ENCODE results near the gene ZNF599. TPM values are rescaled to one million over a fixed set of nuclear protein-coding genes. Genes with fewer than 3 reads are reported as not detected.
A peak's percentile ranks its signal among the peaks of the same experiment; 100 is the strongest.

The ZNF599 gene
- total and polyA plus RNA-seq, 11 donors: 2.8 to 5.6 (median 3.3) TPM

DNA sequence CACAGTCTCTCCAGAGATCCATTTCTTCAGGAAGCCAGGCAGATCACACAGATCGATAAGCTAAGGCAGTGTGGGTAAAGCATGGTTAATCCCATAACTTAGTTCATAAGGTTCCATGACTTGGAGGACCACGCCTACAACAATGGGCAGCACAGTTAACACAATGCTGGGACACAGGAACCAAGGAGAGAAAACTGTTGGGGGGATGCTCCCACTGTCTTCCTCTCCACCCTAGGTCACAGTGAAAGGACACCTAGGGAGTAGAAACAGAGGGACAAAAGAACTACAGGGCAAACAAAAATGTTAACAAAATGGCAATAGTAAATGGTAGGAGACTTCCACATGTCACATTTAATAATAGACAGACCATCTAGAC lies 59.8 kb downstream of the ZNF599 start:
- Histone ChIP-seq H3K27me3 (no peaks in the 10 kb centered on the region), H3K36me3 (no peaks in the 10 kb centered on the region), H3K4me1 (no peaks in the 10 kb centered on the region), H3K9me3 (peaks cover 0 to 23% (median 0%) of the 10 kb centered on the region in 12 donors), H3K27ac (no peak overlapping the region), H3K4me3 (no peak overlapping the region)
- DNase-seq (no peak), ATAC-seq (no peak)
- WGBS, 4 donors: 78 to 91% (median 81%) methylated on average over 2 of the region's 2 CpGs
- TF ChIP-seq, protein P1, sequence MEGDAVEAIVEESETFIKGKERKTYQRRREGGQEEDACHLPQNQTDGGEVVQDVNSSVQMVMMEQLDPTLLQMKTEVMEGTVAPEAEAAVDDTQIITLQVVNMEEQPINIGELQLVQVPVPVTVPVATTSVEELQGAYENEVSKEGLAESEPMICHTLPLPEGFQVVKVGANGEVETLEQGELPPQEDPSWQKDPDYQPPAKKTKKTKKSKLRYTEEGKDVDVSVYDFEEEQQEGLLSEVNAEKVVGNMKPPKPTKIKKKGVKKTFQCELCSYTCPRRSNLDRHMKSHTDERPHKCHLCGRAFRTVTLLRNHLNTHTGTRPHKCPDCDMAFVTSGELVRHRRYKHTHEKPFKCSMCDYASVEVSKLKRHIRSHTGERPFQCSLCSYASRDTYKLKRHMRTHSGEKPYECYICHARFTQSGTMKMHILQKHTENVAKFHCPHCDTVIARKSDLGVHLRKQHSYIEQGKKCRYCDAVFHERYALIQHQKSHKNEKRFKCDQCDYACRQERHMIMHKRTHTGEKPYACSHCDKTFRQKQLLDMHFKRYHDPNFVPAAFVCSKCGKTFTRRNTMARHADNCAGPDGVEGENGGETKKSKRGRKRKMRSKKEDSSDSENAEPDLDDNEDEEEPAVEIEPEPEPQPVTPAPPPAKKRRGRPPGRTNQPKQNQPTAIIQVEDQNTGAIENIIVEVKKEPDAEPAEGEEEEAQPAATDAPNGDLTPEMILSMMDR (IDR thresholded peaks at IDR 0.05): no peak
- TF ChIP-seq POLR2A (IDR thresholded peaks at IDR 0.05): no peak
- intact Hi-C loops (cut with DNase I): loop anchor here in 9 of 10 donors (2.0 to 10.0 kb wide), 8 partner anchors 74 to 938 kb away; no protein-coding TSS in a partner anchor

DNA sequence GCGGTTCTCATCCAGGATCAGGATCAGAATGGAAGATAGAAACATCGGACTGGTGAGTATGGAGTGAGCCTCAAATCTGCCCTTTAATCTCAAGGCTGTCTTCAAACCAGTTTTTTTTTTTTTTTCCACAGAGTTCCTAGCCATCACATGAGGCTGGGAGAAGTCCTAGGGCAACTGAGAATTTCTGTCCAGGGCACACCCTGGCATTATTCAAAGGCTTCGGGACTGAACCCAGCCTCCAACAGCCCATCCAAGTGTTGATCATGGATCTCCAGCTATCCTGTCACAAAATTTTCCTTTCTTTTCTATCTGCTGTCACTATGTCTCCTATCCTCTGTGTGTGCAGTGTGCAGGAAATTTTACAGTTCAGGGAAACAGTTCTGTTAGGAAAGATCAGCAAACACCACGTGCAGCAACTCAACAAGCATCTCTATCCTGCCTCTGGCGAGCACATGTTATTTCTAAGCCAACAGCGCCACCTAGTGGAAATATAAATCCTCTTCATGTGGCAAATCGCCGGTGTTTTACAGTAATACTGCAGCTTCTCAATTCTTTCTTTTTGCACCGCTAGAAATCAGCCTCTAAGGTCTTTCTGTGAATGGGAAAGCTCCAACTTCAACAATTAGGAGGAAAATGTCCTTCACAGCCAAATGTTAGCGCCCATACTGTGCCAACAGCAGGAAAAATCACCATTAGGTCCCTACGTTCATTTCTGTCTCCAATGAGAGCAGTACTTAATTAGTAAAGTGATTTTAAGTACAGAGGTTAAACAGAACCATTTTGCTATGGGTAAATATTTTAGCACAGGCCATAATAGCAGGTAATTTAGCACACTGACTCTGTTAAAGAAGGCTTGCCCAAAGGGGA lies 60.4 kb downstream of the ZNF599 start:
- Histone ChIP-seq H3K27me3 (no peaks in the 10 kb centered on the region), H3K4me3 (no peak overlapping the region), H3K4me1 (no peaks in the 10 kb centered on the region), H3K9me3 (peaks cover 0 to 23% (median 0%) of the 10 kb centered on the region in 12 donors), H3K36me3 (no peaks in the 10 kb centered on the region), H3K27ac (no peak overlapping the region)
- intact Hi-C loops (cut with DNase I): loop anchor here (1.0 to 10.0 kb wide), 9 partner anchors 73 to 938 kb away; no protein-coding TSS in a partner anchor
- TF ChIP-seq, protein P1 (IDR thresholded peaks at IDR 0.05): peak; percentile 68 to 96 (median 80)
- no peak for TF ChIP-seq POLR2A (IDR thresholded peaks at IDR 0.05)
- DNase-seq: peak in 4 of 5 donors; percentile 30 to 56 (median 42)
- peak; percentile 37 to 80 (median 72) for ATAC-seq
- WGBS, 4 donors: 33 to 37% (median 34%) methylated on average over 11 of the region's 11 CpGs

DNA sequence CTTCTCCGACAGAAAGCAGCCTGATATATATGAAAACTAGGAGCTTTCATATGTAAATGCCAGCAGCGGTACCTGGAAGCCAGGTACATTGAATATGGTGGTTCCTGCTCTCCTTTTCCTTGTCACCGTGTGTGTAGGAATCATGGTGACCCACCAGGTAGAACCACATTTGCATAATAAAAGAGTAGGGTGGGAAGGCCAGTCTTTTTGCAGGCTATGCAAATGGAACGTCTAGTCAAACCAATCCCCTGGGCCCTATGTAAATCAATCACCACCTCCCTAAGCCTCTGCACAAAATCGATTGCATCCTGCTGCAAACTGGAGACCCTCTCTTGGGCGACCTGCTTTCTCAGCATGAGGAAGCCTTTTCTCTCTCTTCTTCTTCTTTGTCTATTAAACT lies 61.1 kb downstream of the ZNF599 start:
- TF ChIP-seq, protein P1 (IDR thresholded peaks at IDR 0.05): no peak
- Histone ChIP-seq H3K36me3 (no peaks in the 10 kb centered on the region), H3K9me3 (peaks cover 0 to 29% (median 0%) of the 10 kb centered on the region in 12 donors), H3K4me1 (no peaks in the 10 kb centered on the region), H3K27me3 (no peaks in the 10 kb centered on the region), H3K27ac (no peak overlapping the region), H3K4me3 (no peak overlapping the region)
- no peak for ATAC-seq
- intact Hi-C loops (cut with DNase I): loop anchor here (1.0 to 10.0 kb wide), 9 partner anchors 73 to 937 kb away; no protein-coding TSS in a partner anchor
- DNase-seq: no peak
- 65 to 81% (median 67%) methylated on average over 6 of the region's 6 CpGs for WGBS, 4 donors

Other genes with a start within 250 kb of the ZNF599 start
- 1 to 10 TPM in 2 of 9 donors, under 1 TPM in 6, not detected in 1; 0.19 to 1.7 (median 0.84) TPM for gene SCGB2B2, start 96.1 kb downstream of the ZNF599 start, total RNA-seq
- under 1 TPM; 0.11 to 0.80 TPM for gene SCGB2B2, start 96.1 kb downstream of the ZNF599 start, polyA plus RNA-seq
- gene ZNF302, start 95.5 kb downstream of the ZNF599 start, total RNA-seq: 10 to 100 TPM; 24.3 to 37.2 (median 33.0) TPM
- 10 to 100 TPM; 25.5 to 32.2 TPM for gene ZNF302, start 95.5 kb downstream of the ZNF599 start, polyA plus RNA-seq
- gene ZNF181, start 39.0 kb downstream of the ZNF599 start, total RNA-seq: 10 to 100 TPM; 14.4 to 46.6 (median 18.8) TPM
- gene ZNF181, start 39.0 kb downstream of the ZNF599 start, polyA plus RNA-seq: 10 to 100 TPM in 1 of 2 donors, 1 to 10 TPM in 1; 8.6 to 15.6 TPM
- gene ZNF30, start 153.7 kb upstream of the ZNF599 start, total RNA-seq: 10 to 100 TPM in 1 of 9 donors, 1 to 10 TPM in 7, under 1 TPM in 1; 0.95 to 13.4 (median 2.8) TPM
- gene ZNF30, start 153.7 kb upstream of the ZNF599 start, polyA plus RNA-seq: 1 to 10 TPM; 1.8 TPM
- 1 to 10 TPM; 2.7 to 8.2 (median 4.2) TPM for gene ZNF792, start 191.0 kb upstream of the ZNF599 start, total RNA-seq
- 1 to 10 TPM; 1.3 to 2.2 TPM for gene ZNF792, start 191.0 kb upstream of the ZNF599 start, polyA plus RNA-seq
- gene GRAMD1A, start 227.1 kb upstream of the ZNF599 start, total RNA-seq: 10 to 100 TPM; 21.8 to 64.5 (median 29.0) TPM
- gene GRAMD1A, start 227.1 kb upstream of the ZNF599 start, polyA plus RNA-seq: 10 to 100 TPM; 31.3 to 36.3 TPM